Testis (tissue), 3 donors: ENCODE data around the gene STARD13. TPM values are rescaled to one million over a fixed set of nuclear protein-coding genes. Genes with fewer than 3 reads are reported as not detected.

Experiments used
- DNase-seq: peaks from one replicate; pipeline ENCODE4 v3.0.0-alpha.2; 2019
- H3K27ac ChIP-seq, 2 donors: fragments of 200-600 bp; sonication (generic); one replicate each; pipeline ENCODE4 v1.5.1; 2019
- H3K27me3 ChIP-seq: fragments of 200-600 bp; sonication (generic); one replicate; pipeline ENCODE4 v1.5.1; 2019
- H3K36me3 ChIP-seq: fragments of 200-600 bp; sonication (generic); one replicate; pipeline ENCODE4 v1.5.1; 2017; ENCODE audit warnings: low read depth; ENCODE audit errors: missing control alignments
- H3K4me1 ChIP-seq: fragments of 200-600 bp; sonication (generic); one replicate; pipeline ENCODE4 v1.5.1; 2019
- H3K4me3 ChIP-seq, 2 donors: fragments of 200-600 bp; sonication (generic); one replicate each; pipeline ENCODE4 v1.5.1; 2017 to 2019
- H3K9me3 ChIP-seq: fragments of 200-600 bp; sonication (generic); one replicate; pipeline ENCODE4 v1.5.1; 2017
- CTCF ChIP-seq, 3 experiments: fragments of 450-650 bp in 2 of 3; fragments of 200-600 bp in 1 of 3; sonication (generic) in 1 of 3; IDR thresholded peaks; one replicate each; pipeline ENCODE4 v1.5.1; 2016 to 2019; ENCODE audit warnings: antibody characterized with exemption in 3 of 3, mild to moderate bottlenecking in 2 of 3, moderate library complexity in 1 of 3
- POLR2A ChIP-seq: fragments of 450-650 bp; IDR thresholded peaks from one replicate; pipeline ENCODE4 v1.6.1; 2017; ENCODE audit warnings: antibody characterized with exemption, mild to moderate bottlenecking, moderate library complexity
- WGBS, 2 donors: methylation state at CpG; one replicate each; pipeline ENCODE4 v1.1.5; 2018; 5-methylcytosine and 5-hydroxymethylcytosine counted together
- intact Hi-C: fragments of 100-400 bp; cut with DNase I; formaldehyde crosslinking; loops from one replicate; pipeline ENCODE4 v1.15.1; 2023; ENCODE audit warnings: low total_unique reads
- polyA plus RNA-seq: library from polyadenylated mRNA; stranded (reverse); fragments of 350-450 nt; fragmentation: Illumina TruSeq; extraction: RNeasy Lipid Tissue Mini Kit (QIAGEN cat#74804); gene quantifications from one replicate; pipeline ENCODE4 v1.2.3, GENCODE V29; 2014; ENCODE audit warnings: low read depth, low replicate concordance; ENCODE audit not compliant: insufficient read depth
- total RNA-seq, 2 donors: library from RNA; depleted of rRNA; stranded (reverse); fragments of >200 nt; gene quantifications; one replicate each; pipeline ENCODE4 v1.2.3, GENCODE V29; 2016

Gene STARD13
- total and polyA plus RNA-seq, 3 donors from 2014 or later: 7.2 to 33.7 (median 24.4) TPM

GRCh38 chr13:33092073-33092987 lies 193.2 kb downstream of the STARD13 start:
- peak overlapping the region; percentile 11 to 78 for H3K27ac ChIP-seq
- no peaks in the 10 kb centered on the region for H3K9me3 ChIP-seq
- no peak overlapping the region for H3K4me3 ChIP-seq
- H3K36me3 ChIP-seq: no peaks in the 10 kb centered on the region
- no peak for DNase-seq
- 55 to 64% methylated on average over 11 of the region's 11 CpGs for WGBS, 2 donors
- TF ChIP-seq CTCF (IDR thresholded peaks at IDR 0.05) (no peak), POLR2A (no peak)
- peaks cover 27% of the 10 kb centered on the region for H3K4me1 ChIP-seq
- H3K27me3 ChIP-seq: no peaks in the 10 kb centered on the region
- intact Hi-C loops: no loop called here

GRCh38 chr13:33091415-33091774 lies 194.2 kb downstream of the STARD13 start:
- Histone ChIP-seq H3K4me1 (peaks cover 27% of the 10 kb centered on the region), H3K27me3 (no peaks in the 10 kb centered on the region), H3K27ac (peak overlapping the region in 1 of 2 donors; percentile 78), H3K9me3 (no peaks in the 10 kb centered on the region), H3K36me3 (no peaks in the 10 kb centered on the region), H3K4me3 (no peak overlapping the region)
- no peak for DNase-seq
- intact Hi-C loops: no loop called here
- TF ChIP-seq CTCF (IDR thresholded peaks at IDR 0.05) (no peak), POLR2A (no peak)
- WGBS, 2 donors: 74 to 82% methylated on average over 5 of the region's 5 CpGs

- H3K4me3 ChIP-seq: no peak overlapping the region
- DNase-seq: no peak
- H3K27me3 ChIP-seq: no peaks in the 10 kb centered on the region
- H3K27ac ChIP-seq: peak overlapping the region; percentile 62 to 78
- TF ChIP-seq POLR2A: no peak
- no peak for TF ChIP-seq CTCF (IDR thresholded peaks at IDR 0.05)
- intact Hi-C loops: no loop called here
- peaks cover 27% of the 10 kb centered on the region for H3K4me1 ChIP-seq
- 36 to 40% methylated on average over 4 of the region's 4 CpGs for WGBS, 2 donors
- H3K36me3 ChIP-seq: no peaks in the 10 kb centered on the region
- H3K9me3 ChIP-seq: no peaks in the 10 kb centered on the region
These were observed 194.7 kb downstream of the STARD13 start for GRCh38 chr13:33090755-33091414.

- WGBS, 2 donors: 96 to 97% methylated on average over 3 of the region's 3 CpGs
- Histone ChIP-seq H3K27ac (peak overlapping the region in 1 of 2 donors; percentile 78), H3K27me3 (no peaks in the 10 kb centered on the region), H3K4me1 (peaks cover 27% of the 10 kb centered on the region), H3K36me3 (no peaks in the 10 kb centered on the region), H3K9me3 (no peaks in the 10 kb centered on the region), H3K4me3 (no peak overlapping the region)
- intact Hi-C loops: no loop called here
- TF ChIP-seq CTCF (IDR thresholded peaks at IDR 0.05) (no peak), POLR2A (no peak)
- no peak for DNase-seq
These were observed 196.2 kb downstream of the STARD13 start for GRCh38 chr13:33089311-33089710.
